WTC11 (cell line): ENCODE measurements around the gene KCNJ15.

Source experiments
- IRF2 ChIP-seq: sonication (generic); formaldehyde crosslinking; IDR thresholded peaks from 2 replicates; pipeline ENCODE4 v1.8.0; 2022; ENCODE audit warnings: low read depth, missing genetic modification reagents, borderline replicate concordance
- PRRX2 ChIP-seq: fragments of 250-450 bp; sonication (Bioruptor Pico); IDR thresholded peaks from 2 replicates; pipeline ENCODE4 v1.8.0; 2021; ENCODE audit warnings: mild to moderate bottlenecking
- TF ChIP-seq, protein P1 (sequence below): sonication (generic); formaldehyde crosslinking; IDR thresholded peaks from 2 replicates; pipeline ENCODE4 v1.8.0; 2022; ENCODE audit warnings: mild to moderate bottlenecking, missing genetic modification reagents
- TF ChIP-seq, protein P2 (sequence below): fragments of 200-600 bp; IDR thresholded peaks from 2 replicates; pipeline ENCODE4 v1.8.0; 2022; ENCODE audit warnings: antibody characterized with exemption
- TF ChIP-seq, protein P3 (sequence below): sonication (generic); formaldehyde crosslinking; IDR thresholded peaks from 2 replicates; pipeline ENCODE4 v1.8.1; 2022; ENCODE audit warnings: missing genetic modification reagents, borderline replicate concordance
- TF ChIP-seq, protein P4 (sequence below): sonication (generic); formaldehyde crosslinking; IDR thresholded peaks from 2 replicates; pipeline ENCODE4 v1.8.0; 2022; ENCODE audit warnings: mild to moderate bottlenecking, missing genetic modification reagents
- TF ChIP-seq, protein P5 (sequence below): sonication (generic); formaldehyde crosslinking; IDR thresholded peaks from 2 replicates; pipeline ENCODE4 v1.8.1; 2022; ENCODE audit warnings: low read depth, mild to moderate bottlenecking, moderate library complexity, missing genetic modification reagents, borderline replicate concordance

DNA sequence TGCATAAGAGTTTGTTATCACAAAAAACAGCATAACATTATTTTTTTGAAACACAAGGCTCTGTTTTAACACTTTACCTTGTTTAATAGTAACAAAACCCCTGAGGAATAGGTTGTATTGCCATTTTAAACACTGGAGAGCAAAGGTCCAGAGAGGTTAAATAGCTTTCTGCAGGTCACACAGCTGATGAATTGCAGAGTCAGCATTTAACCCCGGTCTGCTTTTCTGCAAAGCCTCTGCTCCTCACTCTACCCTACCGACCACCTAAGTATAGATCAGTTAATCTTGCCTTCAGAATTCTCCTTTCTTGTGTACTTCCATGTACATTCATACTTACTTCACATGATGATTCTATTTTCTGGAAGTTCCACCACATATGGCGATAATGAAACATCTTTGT, 42.0 kb downstream of the KCNJ15 start:
- TF ChIP-seq, protein P1, sequence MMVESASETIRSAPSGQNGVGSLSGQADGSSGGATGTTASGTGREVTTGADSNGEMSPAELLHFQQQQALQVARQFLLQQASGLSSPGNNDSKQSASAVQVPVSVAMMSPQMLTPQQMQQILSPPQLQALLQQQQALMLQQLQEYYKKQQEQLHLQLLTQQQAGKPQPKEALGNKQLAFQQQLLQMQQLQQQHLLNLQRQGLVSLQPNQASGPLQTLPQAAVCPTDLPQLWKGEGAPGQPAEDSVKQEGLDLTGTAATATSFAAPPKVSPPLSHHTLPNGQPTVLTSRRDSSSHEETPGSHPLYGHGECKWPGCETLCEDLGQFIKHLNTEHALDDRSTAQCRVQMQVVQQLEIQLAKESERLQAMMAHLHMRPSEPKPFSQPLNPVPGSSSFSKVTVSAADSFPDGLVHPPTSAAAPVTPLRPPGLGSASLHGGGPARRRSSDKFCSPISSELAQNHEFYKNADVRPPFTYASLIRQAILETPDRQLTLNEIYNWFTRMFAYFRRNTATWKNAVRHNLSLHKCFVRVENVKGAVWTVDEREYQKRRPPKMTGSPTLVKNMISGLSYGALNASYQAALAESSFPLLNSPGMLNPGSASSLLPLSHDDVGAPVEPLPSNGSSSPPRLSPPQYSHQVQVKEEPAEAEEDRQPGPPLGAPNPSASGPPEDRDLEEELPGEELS = no peak
- TF ChIP-seq, protein P2, sequence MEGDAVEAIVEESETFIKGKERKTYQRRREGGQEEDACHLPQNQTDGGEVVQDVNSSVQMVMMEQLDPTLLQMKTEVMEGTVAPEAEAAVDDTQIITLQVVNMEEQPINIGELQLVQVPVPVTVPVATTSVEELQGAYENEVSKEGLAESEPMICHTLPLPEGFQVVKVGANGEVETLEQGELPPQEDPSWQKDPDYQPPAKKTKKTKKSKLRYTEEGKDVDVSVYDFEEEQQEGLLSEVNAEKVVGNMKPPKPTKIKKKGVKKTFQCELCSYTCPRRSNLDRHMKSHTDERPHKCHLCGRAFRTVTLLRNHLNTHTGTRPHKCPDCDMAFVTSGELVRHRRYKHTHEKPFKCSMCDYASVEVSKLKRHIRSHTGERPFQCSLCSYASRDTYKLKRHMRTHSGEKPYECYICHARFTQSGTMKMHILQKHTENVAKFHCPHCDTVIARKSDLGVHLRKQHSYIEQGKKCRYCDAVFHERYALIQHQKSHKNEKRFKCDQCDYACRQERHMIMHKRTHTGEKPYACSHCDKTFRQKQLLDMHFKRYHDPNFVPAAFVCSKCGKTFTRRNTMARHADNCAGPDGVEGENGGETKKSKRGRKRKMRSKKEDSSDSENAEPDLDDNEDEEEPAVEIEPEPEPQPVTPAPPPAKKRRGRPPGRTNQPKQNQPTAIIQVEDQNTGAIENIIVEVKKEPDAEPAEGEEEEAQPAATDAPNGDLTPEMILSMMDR = no peak
- TF ChIP-seq, protein P3, sequence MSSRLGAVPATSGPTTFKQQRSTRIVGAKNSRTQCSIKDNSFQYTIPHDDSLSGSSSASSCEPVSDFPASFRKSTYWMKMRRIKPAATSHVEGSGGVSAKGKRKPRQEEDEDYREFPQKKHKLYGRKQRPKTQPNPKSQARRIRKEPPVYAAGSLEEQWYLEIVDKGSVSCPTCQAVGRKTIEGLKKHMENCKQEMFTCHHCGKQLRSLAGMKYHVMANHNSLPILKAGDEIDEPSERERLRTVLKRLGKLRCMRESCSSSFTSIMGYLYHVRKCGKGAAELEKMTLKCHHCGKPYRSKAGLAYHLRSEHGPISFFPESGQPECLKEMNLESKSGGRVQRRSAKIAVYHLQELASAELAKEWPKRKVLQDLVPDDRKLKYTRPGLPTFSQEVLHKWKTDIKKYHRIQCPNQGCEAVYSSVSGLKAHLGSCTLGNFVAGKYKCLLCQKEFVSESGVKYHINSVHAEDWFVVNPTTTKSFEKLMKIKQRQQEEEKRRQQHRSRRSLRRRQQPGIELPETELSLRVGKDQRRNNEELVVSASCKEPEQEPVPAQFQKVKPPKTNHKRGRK (CRISPR knock-in tag) = no peak
- TF ChIP-seq, protein P4, sequence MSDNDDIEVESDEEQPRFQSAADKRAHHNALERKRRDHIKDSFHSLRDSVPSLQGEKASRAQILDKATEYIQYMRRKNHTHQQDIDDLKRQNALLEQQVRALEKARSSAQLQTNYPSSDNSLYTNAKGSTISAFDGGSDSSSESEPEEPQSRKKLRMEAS (CRISPR knock-in tag) = no peak
- TF ChIP-seq PRRX2 (CRISPR knock-in tag) (no peak), IRF2 (CRISPR knock-in tag) (no peak)
- TF ChIP-seq, protein P5, sequence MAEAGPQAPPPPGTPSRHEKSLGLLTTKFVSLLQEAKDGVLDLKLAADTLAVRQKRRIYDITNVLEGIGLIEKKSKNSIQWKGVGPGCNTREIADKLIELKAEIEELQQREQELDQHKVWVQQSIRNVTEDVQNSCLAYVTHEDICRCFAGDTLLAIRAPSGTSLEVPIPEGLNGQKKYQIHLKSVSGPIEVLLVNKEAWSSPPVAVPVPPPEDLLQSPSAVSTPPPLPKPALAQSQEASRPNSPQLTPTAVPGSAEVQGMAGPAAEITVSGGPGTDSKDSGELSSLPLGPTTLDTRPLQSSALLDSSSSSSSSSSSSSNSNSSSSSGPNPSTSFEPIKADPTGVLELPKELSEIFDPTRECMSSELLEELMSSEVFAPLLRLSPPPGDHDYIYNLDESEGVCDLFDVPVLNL = no peak
